PC-9 (cell line): ENCODE data around the gene OR7D4.

Experiments used
- EZH2 ChIP-seq: fragments of 200-600 bp; sonication (generic); IDR thresholded peaks from 2 replicates; pipeline ENCODE4 v1.8.0; 2017; ENCODE audit warnings: antibody characterized with exemption, low read depth
- TF ChIP-seq, protein P1 (sequence below): fragments of 200-600 bp; sonication (generic); conservative IDR thresholded peaks from 2 replicates; pipeline ENCODE4 v1.6.1; 2017; ENCODE audit warnings: mixed run types, antibody characterized with exemption, mild to moderate bottlenecking, moderate library complexity

DNA sequence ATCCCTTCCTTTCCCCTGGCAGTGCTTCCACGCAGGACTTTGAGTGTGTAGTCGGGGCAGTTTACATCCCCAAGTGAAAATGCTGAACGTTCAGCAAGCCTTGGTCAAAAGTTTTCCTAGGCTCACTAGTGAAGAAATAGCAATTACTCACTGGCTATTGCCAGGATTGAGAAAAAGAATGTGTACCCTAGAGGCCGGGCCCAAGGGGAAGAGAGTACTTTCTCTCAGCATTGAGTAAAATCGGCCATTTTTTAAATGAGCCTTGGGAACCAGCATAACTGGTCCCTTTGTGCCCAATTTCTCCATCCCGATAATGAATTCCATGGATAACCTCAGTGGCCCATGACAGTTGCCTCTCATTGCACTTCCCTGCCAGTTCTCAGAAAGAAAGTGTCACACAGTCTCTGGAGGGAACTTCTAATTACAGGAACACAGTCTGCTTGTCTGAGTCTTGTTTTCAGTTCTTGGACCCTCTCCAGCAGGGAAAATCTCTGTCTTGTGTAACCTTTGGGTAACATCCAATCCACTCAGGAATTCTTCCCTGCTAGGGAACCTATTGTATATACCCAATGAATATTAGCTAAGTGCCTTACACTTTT, 47.9 kb downstream of the OR7D4 start:
- TF ChIP-seq, protein P1, sequence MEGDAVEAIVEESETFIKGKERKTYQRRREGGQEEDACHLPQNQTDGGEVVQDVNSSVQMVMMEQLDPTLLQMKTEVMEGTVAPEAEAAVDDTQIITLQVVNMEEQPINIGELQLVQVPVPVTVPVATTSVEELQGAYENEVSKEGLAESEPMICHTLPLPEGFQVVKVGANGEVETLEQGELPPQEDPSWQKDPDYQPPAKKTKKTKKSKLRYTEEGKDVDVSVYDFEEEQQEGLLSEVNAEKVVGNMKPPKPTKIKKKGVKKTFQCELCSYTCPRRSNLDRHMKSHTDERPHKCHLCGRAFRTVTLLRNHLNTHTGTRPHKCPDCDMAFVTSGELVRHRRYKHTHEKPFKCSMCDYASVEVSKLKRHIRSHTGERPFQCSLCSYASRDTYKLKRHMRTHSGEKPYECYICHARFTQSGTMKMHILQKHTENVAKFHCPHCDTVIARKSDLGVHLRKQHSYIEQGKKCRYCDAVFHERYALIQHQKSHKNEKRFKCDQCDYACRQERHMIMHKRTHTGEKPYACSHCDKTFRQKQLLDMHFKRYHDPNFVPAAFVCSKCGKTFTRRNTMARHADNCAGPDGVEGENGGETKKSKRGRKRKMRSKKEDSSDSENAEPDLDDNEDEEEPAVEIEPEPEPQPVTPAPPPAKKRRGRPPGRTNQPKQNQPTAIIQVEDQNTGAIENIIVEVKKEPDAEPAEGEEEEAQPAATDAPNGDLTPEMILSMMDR: no peak
- TF ChIP-seq EZH2: no peak
